Measurements from ENCODE around the gene NIPAL1. TPM values are rescaled to one million over a fixed set of nuclear protein-coding genes. Genes with fewer than 3 reads are reported as not detected.
"Not testable (repeated sequence)": the region's sequence is repeated elsewhere in the genome, so short reads cannot be mapped to it uniquely, and the experiment has no call there.

The NIPAL1 gene
- polyA plus RNA-seq, 3 donors = 0.13 to 0.22 TPM; not detected in 1

DNA sequence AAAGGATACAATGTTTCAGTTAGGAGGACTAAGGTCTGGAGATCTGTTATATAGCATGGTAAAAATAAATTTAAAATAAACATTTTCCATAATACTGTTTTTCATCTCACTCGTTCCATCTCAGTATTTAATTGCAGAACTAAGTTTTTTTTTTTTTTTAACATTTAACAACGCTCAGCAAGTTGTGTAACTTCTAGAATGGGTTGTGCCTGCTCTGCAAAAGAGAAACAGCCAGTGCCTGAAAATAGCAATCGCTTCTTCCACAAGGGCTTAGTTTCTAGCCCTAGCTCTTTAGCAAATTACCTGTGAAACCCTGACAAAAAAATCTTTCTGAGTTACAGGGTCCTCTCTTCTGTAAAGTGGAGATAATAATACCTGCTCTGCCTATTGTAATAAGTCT is 42.0 kb upstream of the NIPAL1 start:
- peaks cover 0 to 6% (median 0%) of the 10 kb centered on the region in 7 donors for H3K9me3 Mint-ChIP-seq
- TF ChIP-seq, protein P1, sequence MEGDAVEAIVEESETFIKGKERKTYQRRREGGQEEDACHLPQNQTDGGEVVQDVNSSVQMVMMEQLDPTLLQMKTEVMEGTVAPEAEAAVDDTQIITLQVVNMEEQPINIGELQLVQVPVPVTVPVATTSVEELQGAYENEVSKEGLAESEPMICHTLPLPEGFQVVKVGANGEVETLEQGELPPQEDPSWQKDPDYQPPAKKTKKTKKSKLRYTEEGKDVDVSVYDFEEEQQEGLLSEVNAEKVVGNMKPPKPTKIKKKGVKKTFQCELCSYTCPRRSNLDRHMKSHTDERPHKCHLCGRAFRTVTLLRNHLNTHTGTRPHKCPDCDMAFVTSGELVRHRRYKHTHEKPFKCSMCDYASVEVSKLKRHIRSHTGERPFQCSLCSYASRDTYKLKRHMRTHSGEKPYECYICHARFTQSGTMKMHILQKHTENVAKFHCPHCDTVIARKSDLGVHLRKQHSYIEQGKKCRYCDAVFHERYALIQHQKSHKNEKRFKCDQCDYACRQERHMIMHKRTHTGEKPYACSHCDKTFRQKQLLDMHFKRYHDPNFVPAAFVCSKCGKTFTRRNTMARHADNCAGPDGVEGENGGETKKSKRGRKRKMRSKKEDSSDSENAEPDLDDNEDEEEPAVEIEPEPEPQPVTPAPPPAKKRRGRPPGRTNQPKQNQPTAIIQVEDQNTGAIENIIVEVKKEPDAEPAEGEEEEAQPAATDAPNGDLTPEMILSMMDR (IDR thresholded peaks at IDR 0.05) = no peak
- peak overlapping the region; percentile 17 for H3K4me2 ChIP-seq (replicated peaks; ENCODE audit: extremely low read depth, low read length, poor library complexity, severe bottlenecking)
- H2AFZ ChIP-seq (ENCODE audit: insufficient read depth, low read depth, low read length, poor library complexity, severe bottlenecking) = peak overlapping the region; percentile 25
- peak in 1 of 3 donors; percentile 1 for DNase-seq
- H3K4me1 ChIP-seq (ENCODE audit: control insufficient read depth in 1 of 2, insufficient read depth in 2 of 2, low read length in 2 of 2) = peaks cover 16 to 30% of the 10 kb centered on the region in 2 donors
- peak overlapping the region; percentile 13 for H3K9ac ChIP-seq (ENCODE audit: insufficient read depth, low read length, poor library complexity, severe bottlenecking)
- no peaks in the 10 kb centered on the region for H3K79me2 ChIP-seq (ENCODE audit: insufficient read depth, low read length)
- H3K4me3 Mint-ChIP-seq = peak overlapping the region in 1 of 2 donors; percentile 26
- peak overlapping the region in 1 of 2 donors; percentile 50 for H3K27ac ChIP-seq (ENCODE audit: low read depth in 1 of 2, low read length in 2 of 2)
- H3K27me3 ChIP-seq (ENCODE audit: control insufficient read depth in 2 of 2, insufficient read depth in 2 of 2, low read length in 2 of 2) = no peaks in the 10 kb centered on the region
- no peaks in the 10 kb centered on the region for H3K36me3 Mint-ChIP-seq
- no peaks in the 10 kb centered on the region for H3K9me3 ChIP-seq (replicated peaks in 1 of 2; ENCODE audit: control insufficient read depth in 1 of 2, insufficient read depth in 1 of 2, low read length in 2 of 2)
- intact Hi-C loops (cut with micrococcal nuclease) = no loop called here
- H3K27ac Mint-ChIP-seq = peak overlapping the region in 2 of 7 donors; percentile 13 to 49
- H3K36me3 ChIP-seq (replicated peaks in 1 of 2; ENCODE audit: control insufficient read depth in 1 of 2, insufficient read depth in 2 of 2, low read length in 2 of 2) = no peaks in the 10 kb centered on the region
- no peaks in the 10 kb centered on the region for H4K20me1 ChIP-seq (ENCODE audit: insufficient read depth, low read length)
- H3K27me3 Mint-ChIP-seq (ENCODE audit: low read depth in 3 of 3) = peaks cover 0 to 2% (median 0%) of the 10 kb centered on the region in 3 donors
- WGBS (ENCODE audit: insufficient coverage) = no CpG with 5 or more reads among the region's 3 CpGs
- H3K4me3 ChIP-seq (replicated peaks in 1 of 3; ENCODE audit: low read depth in 2 of 3, low read length in 3 of 3) = peak overlapping the region in 1 of 3 experiments; percentile 6
- peaks cover 23% of the 10 kb centered on the region for H3K4me1 Mint-ChIP-seq

DNA sequence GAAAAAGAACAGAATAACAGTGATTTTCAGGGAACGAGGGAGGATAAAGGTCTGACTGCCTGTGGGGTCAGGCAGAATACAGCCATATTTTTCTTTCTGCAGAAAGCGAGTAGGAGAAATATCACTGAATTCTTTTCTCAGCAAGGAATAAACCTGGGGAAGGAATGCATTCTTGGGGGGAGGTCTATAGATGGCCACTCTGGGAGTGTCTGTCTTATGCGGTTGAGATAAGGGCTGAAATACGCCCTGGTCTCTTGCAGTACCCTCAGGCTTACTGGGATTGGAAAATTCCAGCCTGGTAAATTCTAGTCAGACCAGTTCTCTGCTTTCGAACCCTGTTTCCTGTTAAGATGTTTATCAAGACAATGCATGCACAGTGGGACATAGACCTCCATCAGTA is 26.4 kb upstream of the NIPAL1 start:
- no peaks in the 10 kb centered on the region for H3K4me1 Mint-ChIP-seq
- no peak overlapping the region for H3K4me3 ChIP-seq (replicated peaks in 1 of 3; ENCODE audit: low read depth in 2 of 3, low read length in 3 of 3)
- H3K4me1 ChIP-seq (ENCODE audit: control insufficient read depth in 1 of 2, insufficient read depth in 2 of 2, low read length in 2 of 2) = no peaks in the 10 kb centered on the region
- peaks cover 0 to 2% of the 10 kb centered on the region in 2 donors for H3K27me3 ChIP-seq (ENCODE audit: control insufficient read depth in 2 of 2, insufficient read depth in 2 of 2, low read length in 2 of 2)
- H3K27ac ChIP-seq (ENCODE audit: low read depth in 1 of 2, low read length in 2 of 2) = no peak overlapping the region
- H3K9me3 Mint-ChIP-seq = peaks cover 11 to 37% (median 26%) of the 10 kb centered on the region in 7 donors
- H3K9me3 ChIP-seq (replicated peaks in 1 of 2; ENCODE audit: control insufficient read depth in 1 of 2, insufficient read depth in 1 of 2, low read length in 2 of 2) = peaks cover 11 to 18% of the 10 kb centered on the region in 2 donors
- 98% methylated on average over 5 of the region's 5 CpGs for WGBS (ENCODE audit: insufficient coverage)
- no peaks in the 10 kb centered on the region for H3K79me2 ChIP-seq (ENCODE audit: insufficient read depth, low read length)
- H3K36me3 Mint-ChIP-seq = no peaks in the 10 kb centered on the region
- TF ChIP-seq, protein P1 (IDR thresholded peaks at IDR 0.05) = no peak
- no peak overlapping the region for H3K4me3 Mint-ChIP-seq
- no peak overlapping the region for H3K4me2 ChIP-seq (replicated peaks; ENCODE audit: extremely low read depth, low read length, poor library complexity, severe bottlenecking)
- H3K9ac ChIP-seq (ENCODE audit: insufficient read depth, low read length, poor library complexity, severe bottlenecking) = no peak overlapping the region
- H3K27ac Mint-ChIP-seq = no peak overlapping the region
- H4K20me1 ChIP-seq (ENCODE audit: insufficient read depth, low read length) = no peaks in the 10 kb centered on the region
- DNase-seq = no peak
- no peak overlapping the region for H2AFZ ChIP-seq (ENCODE audit: insufficient read depth, low read depth, low read length, poor library complexity, severe bottlenecking)
- intact Hi-C loops (cut with micrococcal nuclease) = no loop called here
- peaks cover 4 to 7% (median 4%) of the 10 kb centered on the region in 3 donors for H3K27me3 Mint-ChIP-seq (ENCODE audit: low read depth in 3 of 3)
- no peaks in the 10 kb centered on the region for H3K36me3 ChIP-seq (replicated peaks in 1 of 2; ENCODE audit: control insufficient read depth in 1 of 2, insufficient read depth in 2 of 2, low read length in 2 of 2)

DNA sequence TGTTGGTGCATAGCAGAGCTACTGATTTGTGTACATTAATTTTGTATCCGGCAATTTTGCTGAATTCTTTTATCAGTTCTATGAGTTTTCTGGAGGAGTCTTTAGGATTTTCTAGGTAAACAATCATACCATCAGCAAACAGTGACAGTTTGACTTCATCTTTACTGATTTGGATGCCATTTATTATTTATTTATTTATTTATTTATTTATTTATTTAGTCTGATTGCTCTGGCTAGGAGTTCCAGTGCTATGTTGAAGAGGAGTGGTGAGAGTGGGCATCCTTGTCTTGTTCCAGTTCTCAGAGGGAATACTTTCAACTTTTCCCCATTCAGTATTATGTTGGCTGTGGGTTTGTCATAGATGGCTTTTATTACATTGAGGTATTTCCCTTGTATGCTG is 24.1 kb upstream of the NIPAL1 start:
- H3K4me1 ChIP-seq (ENCODE audit: control insufficient read depth in 1 of 2, insufficient read depth in 2 of 2, low read length in 2 of 2); DNase-seq; H4K20me1 ChIP-seq (ENCODE audit: insufficient read depth, low read length); H3K9ac ChIP-seq (ENCODE audit: insufficient read depth, low read length, poor library complexity, severe bottlenecking); H3K4me1 Mint-ChIP-seq; H3K27me3 Mint-ChIP-seq (ENCODE audit: low read depth in 3 of 3); H3K79me2 ChIP-seq (ENCODE audit: insufficient read depth, low read length); intact Hi-C loops (cut with micrococcal nuclease); H3K36me3 Mint-ChIP-seq; H2AFZ ChIP-seq (ENCODE audit: insufficient read depth, low read depth, low read length, poor library complexity, severe bottlenecking); H3K4me3 Mint-ChIP-seq; H3K4me3 ChIP-seq (replicated peaks in 1 of 3; ENCODE audit: low read depth in 2 of 3, low read length in 3 of 3); H3K27ac Mint-ChIP-seq; H3K27ac ChIP-seq (ENCODE audit: low read depth in 1 of 2, low read length in 2 of 2); H3K27me3 ChIP-seq (ENCODE audit: control insufficient read depth in 2 of 2, insufficient read depth in 2 of 2, low read length in 2 of 2); H3K4me2 ChIP-seq (replicated peaks; ENCODE audit: extremely low read depth, low read length, poor library complexity, severe bottlenecking); H3K36me3 ChIP-seq (replicated peaks in 1 of 2; ENCODE audit: control insufficient read depth in 1 of 2, insufficient read depth in 2 of 2, low read length in 2 of 2): not testable (repeated sequence)
- H3K9me3 ChIP-seq (replicated peaks in 1 of 2; ENCODE audit: control insufficient read depth in 1 of 2, insufficient read depth in 1 of 2, low read length in 2 of 2) = peaks cover 11 to 18% of the 10 kb centered on the region in 2 donors
- no CpG with 5 or more reads among the region's 1 CpG for WGBS (ENCODE audit: insufficient coverage)
- H3K9me3 Mint-ChIP-seq = peaks cover 11 to 38% (median 29%) of the 10 kb centered on the region in 7 donors
